ENCODE measurements around the gene RNF187. TPM values are rescaled to one million over a fixed set of nuclear protein-coding genes. Genes with fewer than 3 reads are reported as not detected.

The RNF187 gene
- total RNA-seq, 1 experiment from 2014 or later: 137 TPM

- Histone ChIP-seq H3K9ac (ENCODE audit: low read length) (no peak overlapping the region), H3K79me2 (ENCODE audit: insufficient read depth, low read length) (no peaks in the 10 kb centered on the region), H3K4me1 (ENCODE audit: control insufficient read depth in 1 of 2, insufficient read depth in 2 of 2, low read length in 2 of 2) (no peaks in the 10 kb centered on the region), H3K36me3 (ENCODE audit: control insufficient read depth in 1 of 2, insufficient read depth in 2 of 2, low read length in 2 of 2) (no peaks in the 10 kb centered on the region), H4K20me1 (ENCODE audit: insufficient read depth) (no peaks in the 10 kb centered on the region), H3K4me3 (replicated peaks in 1 of 2; ENCODE audit: low read depth in 1 of 2, low read length in 2 of 2) (no peak overlapping the region), H3K9me3 (ENCODE audit: control insufficient read depth in 1 of 2, insufficient read depth in 1 of 2, low read depth in 1 of 2, low read length in 2 of 2) (no peaks in the 10 kb centered on the region), H3K9me2 (ENCODE audit: insufficient read depth) (no peaks in the 10 kb centered on the region), H2AFZ (ENCODE audit: low read depth, low read length, poor library complexity, severe bottlenecking) (no peak overlapping the region), H3K4me2 (ENCODE audit: low read length) (no peak overlapping the region), H3K27me3 (ENCODE audit: insufficient read depth, low read length) (no peaks in the 10 kb centered on the region), H3K27ac (ENCODE audit: low read depth, low read length) (no peak overlapping the region)
- BruUV-seq (replicated peaks): no TSS peak
- DNase-seq (ENCODE audit: low read depth, low spot score) (no peak), ATAC-seq (no peak)
- POLR2A ChIA-PET: no interaction called here
- CTCF ChIA-PET: no interaction called here
- intact Hi-C loops (cut with micrococcal nuclease): no loop called here
- RAD21 ChIA-PET (ENCODE audit: low non-redundant PET in 1 of 2, low total read pairs in 2 of 2, uncharacterized antibody in 2 of 2, unreplicated experiment in 2 of 2): no interaction called here
- no peak for TF ChIP-seq EZH2phosphoT487 (IDR thresholded peaks at IDR 0.05; ENCODE audit: borderline replicate concordance)
- TF ChIP-seq, protein P1, sequence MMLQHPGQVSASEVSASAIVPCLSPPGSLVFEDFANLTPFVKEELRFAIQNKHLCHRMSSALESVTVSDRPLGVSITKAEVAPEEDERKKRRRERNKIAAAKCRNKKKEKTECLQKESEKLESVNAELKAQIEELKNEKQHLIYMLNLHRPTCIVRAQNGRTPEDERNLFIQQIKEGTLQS (IDR thresholded peaks at IDR 0.05): no peak
- TF ChIP-seq YY1 (IDR thresholded peaks at IDR 0.05; ENCODE audit: extremely low read depth, insufficient replicate concordance, low read depth, low read length): no peak
- TF ChIP-seq ZBTB33 (IDR thresholded peaks at IDR 0.05; ENCODE audit: extremely low read depth, insufficient replicate concordance, low read length): no peak
These were observed 41.7 kb upstream of the RNF187 start for GRCh38 chr1:228445490-228445842.

GRCh38 chr1:228445843-228446650 lies 41.1 kb upstream of the RNF187 start:
- Histone ChIP-seq H3K36me3 (ENCODE audit: control insufficient read depth in 1 of 2, insufficient read depth in 2 of 2, low read length in 2 of 2) (no peaks in the 10 kb centered on the region), H3K9ac (ENCODE audit: low read length) (no peak overlapping the region), H3K4me2 (ENCODE audit: low read length) (no peak overlapping the region), H3K27me3 (ENCODE audit: insufficient read depth, low read length) (no peaks in the 10 kb centered on the region), H3K4me3 (replicated peaks in 1 of 2; ENCODE audit: low read depth in 1 of 2, low read length in 2 of 2) (no peak overlapping the region), H3K9me2 (ENCODE audit: insufficient read depth) (no peaks in the 10 kb centered on the region), H3K27ac (ENCODE audit: low read depth, low read length) (no peak overlapping the region), H3K9me3 (ENCODE audit: control insufficient read depth in 1 of 2, insufficient read depth in 1 of 2, low read depth in 1 of 2, low read length in 2 of 2) (no peaks in the 10 kb centered on the region), H2AFZ (ENCODE audit: low read depth, low read length, poor library complexity, severe bottlenecking) (no peak overlapping the region), H3K4me1 (ENCODE audit: control insufficient read depth in 1 of 2, insufficient read depth in 2 of 2, low read length in 2 of 2) (no peaks in the 10 kb centered on the region), H4K20me1 (ENCODE audit: insufficient read depth) (no peaks in the 10 kb centered on the region), H3K79me2 (ENCODE audit: insufficient read depth, low read length) (no peaks in the 10 kb centered on the region)
- BruUV-seq (replicated peaks): no TSS peak
- intact Hi-C loops (cut with micrococcal nuclease): no loop called here
- DNase-seq (ENCODE audit: low read depth, low spot score): no peak
- RAD21 ChIA-PET (ENCODE audit: low non-redundant PET in 1 of 2, low total read pairs in 2 of 2, uncharacterized antibody in 2 of 2, unreplicated experiment in 2 of 2): no interaction called here
- CTCF ChIA-PET: no interaction called here
- ATAC-seq: no peak
- POLR2A ChIA-PET: no interaction called here
- no peak for TF ChIP-seq POLR2AphosphoS5 (IDR thresholded peaks at IDR 0.05; ENCODE audit: low read depth, low read length)
- no peak for TF ChIP-seq FOSL1 (IDR thresholded peaks at IDR 0.05; ENCODE audit: low read depth)
- no peak for TF ChIP-seq REST (IDR thresholded peaks at IDR 0.05; ENCODE audit: low read depth)
- TF ChIP-seq EGR1 (IDR thresholded peaks at IDR 0.05; ENCODE audit: low read depth): no peak
- TF ChIP-seq YY1 (IDR thresholded peaks at IDR 0.05; ENCODE audit: extremely low read depth, insufficient replicate concordance, low read depth, low read length): no peak
- TF ChIP-seq EZH2phosphoT487 (IDR thresholded peaks at IDR 0.05; ENCODE audit: borderline replicate concordance): no peak
- TF ChIP-seq, protein P2, sequence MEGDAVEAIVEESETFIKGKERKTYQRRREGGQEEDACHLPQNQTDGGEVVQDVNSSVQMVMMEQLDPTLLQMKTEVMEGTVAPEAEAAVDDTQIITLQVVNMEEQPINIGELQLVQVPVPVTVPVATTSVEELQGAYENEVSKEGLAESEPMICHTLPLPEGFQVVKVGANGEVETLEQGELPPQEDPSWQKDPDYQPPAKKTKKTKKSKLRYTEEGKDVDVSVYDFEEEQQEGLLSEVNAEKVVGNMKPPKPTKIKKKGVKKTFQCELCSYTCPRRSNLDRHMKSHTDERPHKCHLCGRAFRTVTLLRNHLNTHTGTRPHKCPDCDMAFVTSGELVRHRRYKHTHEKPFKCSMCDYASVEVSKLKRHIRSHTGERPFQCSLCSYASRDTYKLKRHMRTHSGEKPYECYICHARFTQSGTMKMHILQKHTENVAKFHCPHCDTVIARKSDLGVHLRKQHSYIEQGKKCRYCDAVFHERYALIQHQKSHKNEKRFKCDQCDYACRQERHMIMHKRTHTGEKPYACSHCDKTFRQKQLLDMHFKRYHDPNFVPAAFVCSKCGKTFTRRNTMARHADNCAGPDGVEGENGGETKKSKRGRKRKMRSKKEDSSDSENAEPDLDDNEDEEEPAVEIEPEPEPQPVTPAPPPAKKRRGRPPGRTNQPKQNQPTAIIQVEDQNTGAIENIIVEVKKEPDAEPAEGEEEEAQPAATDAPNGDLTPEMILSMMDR (IDR thresholded peaks at IDR 0.05 in 2 of 3, conservative IDR thresholded peaks at IDR 0.05 in 1 of 3; ENCODE audit: borderline replicate concordance in 1 of 3, insufficient read depth in 1 of 3, low read depth in 2 of 3, low read length in 2 of 3): no peak
- no peak for TF ChIP-seq SRF (IDR thresholded peaks at IDR 0.05; ENCODE audit: low read depth)

Measured in HCT116 (cell line).